Ishikawa (cell line): ENCODE data around the gene HES7.

Experiments
- CEBPB ChIP-seq: IDR thresholded peaks from 2 replicates; pipeline ENCODE4 v1.6.1; 2012
- CREB1 ChIP-seq: IDR thresholded peaks from 2 replicates; pipeline ENCODE4 v1.6.1; 2012; ENCODE audit warnings: low read depth
- EGR1 ChIP-seq: IDR thresholded peaks from 2 replicates; pipeline ENCODE4 v1.6.1; 2012
- EP300 ChIP-seq: IDR thresholded peaks from 2 replicates; pipeline ENCODE4 v1.6.1; 2012; ENCODE audit warnings: borderline replicate concordance
- FOXM1 ChIP-seq: IDR thresholded peaks from 2 replicates; pipeline ENCODE4 v1.6.1; 2012; ENCODE audit warnings: low read depth, borderline replicate concordance
- NFIC ChIP-seq: IDR thresholded peaks from 2 replicates; pipeline ENCODE4 v1.6.1; 2012
- RAD21 ChIP-seq: IDR thresholded peaks from 2 replicates; pipeline ENCODE4 v1.6.1; 2012; ENCODE audit warnings: low read depth
- TAF1 ChIP-seq: IDR thresholded peaks from 2 replicates; pipeline ENCODE4 v1.6.1; 2012; ENCODE audit warnings: low read depth, mild to moderate bottlenecking
- YY1 ChIP-seq: IDR thresholded peaks from 2 replicates; pipeline ENCODE4 v1.6.1; 2012; ENCODE audit warnings: low read depth
- TF ChIP-seq, protein P1 (sequence below): IDR thresholded peaks from 2 replicates; pipeline ENCODE4 v1.6.1; 2012; ENCODE audit warnings: low read depth, mild to moderate bottlenecking

DNA sequence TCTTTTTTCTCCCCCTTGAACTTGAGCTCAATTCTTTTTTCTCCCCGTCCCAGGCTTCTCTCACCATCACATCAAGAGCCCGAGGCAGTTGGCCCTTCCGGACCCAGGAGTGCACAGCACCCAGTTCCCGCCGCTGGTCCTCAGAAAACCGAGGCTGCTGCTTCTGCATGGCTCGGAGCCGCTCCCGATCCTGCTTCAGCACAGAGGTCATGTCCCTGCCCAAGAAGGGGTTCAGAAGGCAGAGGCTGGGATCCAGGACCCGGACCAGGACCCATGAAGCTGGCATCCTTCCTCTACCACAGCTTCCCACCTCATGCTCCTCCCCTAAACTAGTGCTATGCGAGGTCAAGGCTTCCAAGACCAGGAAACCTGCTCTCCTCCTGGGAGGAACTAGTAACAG lies 17.8 kb upstream of the HES7 start:
- TF ChIP-seq EP300 (no peak), CREB1 (no peak), YY1 (no peak), EGR1 (no peak), FOXM1 (no peak), RAD21 (no peak), NFIC (no peak), TAF1 (no peak), CEBPB (no peak)
- TF ChIP-seq, protein P1, sequence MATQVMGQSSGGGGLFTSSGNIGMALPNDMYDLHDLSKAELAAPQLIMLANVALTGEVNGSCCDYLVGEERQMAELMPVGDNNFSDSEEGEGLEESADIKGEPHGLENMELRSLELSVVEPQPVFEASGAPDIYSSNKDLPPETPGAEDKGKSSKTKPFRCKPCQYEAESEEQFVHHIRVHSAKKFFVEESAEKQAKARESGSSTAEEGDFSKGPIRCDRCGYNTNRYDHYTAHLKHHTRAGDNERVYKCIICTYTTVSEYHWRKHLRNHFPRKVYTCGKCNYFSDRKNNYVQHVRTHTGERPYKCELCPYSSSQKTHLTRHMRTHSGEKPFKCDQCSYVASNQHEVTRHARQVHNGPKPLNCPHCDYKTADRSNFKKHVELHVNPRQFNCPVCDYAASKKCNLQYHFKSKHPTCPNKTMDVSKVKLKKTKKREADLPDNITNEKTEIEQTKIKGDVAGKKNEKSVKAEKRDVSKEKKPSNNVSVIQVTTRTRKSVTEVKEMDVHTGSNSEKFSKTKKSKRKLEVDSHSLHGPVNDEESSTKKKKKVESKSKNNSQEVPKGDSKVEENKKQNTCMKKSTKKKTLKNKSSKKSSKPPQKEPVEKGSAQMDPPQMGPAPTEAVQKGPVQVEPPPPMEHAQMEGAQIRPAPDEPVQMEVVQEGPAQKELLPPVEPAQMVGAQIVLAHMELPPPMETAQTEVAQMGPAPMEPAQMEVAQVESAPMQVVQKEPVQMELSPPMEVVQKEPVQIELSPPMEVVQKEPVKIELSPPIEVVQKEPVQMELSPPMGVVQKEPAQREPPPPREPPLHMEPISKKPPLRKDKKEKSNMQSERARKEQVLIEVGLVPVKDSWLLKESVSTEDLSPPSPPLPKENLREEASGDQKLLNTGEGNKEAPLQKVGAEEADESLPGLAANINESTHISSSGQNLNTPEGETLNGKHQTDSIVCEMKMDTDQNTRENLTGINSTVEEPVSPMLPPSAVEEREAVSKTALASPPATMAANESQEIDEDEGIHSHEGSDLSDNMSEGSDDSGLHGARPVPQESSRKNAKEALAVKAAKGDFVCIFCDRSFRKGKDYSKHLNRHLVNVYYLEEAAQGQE: no peak
